ENCODE measurements around the gene DOK4.

Gene DOK4

DNA sequence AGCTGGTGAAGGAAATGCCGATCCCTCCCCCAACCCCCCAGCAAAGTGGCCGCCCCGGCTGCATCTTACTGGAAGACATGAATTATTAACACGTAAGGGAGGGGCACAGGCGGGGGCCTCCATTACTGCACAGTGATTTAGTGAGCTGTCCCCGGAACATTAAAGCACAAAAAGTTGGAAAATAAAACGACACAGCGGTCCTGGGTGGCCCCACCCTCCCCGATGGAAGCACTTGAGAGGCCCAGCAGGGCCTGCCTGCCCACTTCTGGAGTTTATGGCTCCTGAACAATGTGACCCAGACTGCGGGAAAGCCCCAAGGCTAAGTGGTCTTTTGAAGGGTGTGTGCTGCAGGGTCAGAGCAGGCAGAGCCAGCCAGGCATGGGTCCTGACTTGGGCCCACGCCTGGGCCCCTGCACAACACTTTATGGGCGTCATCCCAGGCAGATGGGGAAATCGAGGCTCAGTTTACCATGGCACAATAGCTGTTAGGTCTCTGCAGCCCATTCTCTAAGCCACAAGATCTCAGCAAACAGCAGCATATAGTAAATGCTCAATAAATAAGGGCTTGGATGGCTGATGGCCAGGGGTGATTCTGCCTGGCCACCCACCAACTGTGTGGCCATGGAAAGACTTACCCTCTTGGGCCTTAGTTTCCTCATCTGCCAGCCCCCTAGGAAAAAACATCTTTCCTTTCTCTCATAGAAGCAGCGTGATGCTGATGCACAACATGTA, 27.2 kb upstream of the DOK4 start:
- H3K4me3 Mint-ChIP-seq = no peak overlapping the region
- peaks cover 37% of the 10 kb centered on the region for H3K36me3 Mint-ChIP-seq (ENCODE audit: low read depth)
- H3K27ac Mint-ChIP-seq = peak overlapping the region; percentile 92 to 95 (median 94)
- no peaks in the 10 kb centered on the region for H3K9me3 Mint-ChIP-seq
- peaks cover 9% of the 10 kb centered on the region for H3K27me3 Mint-ChIP-seq (ENCODE audit: low read depth)
- H3K4me1 Mint-ChIP-seq = peaks cover 15% of the 10 kb centered on the region
- TF ChIP-seq, protein P1, sequence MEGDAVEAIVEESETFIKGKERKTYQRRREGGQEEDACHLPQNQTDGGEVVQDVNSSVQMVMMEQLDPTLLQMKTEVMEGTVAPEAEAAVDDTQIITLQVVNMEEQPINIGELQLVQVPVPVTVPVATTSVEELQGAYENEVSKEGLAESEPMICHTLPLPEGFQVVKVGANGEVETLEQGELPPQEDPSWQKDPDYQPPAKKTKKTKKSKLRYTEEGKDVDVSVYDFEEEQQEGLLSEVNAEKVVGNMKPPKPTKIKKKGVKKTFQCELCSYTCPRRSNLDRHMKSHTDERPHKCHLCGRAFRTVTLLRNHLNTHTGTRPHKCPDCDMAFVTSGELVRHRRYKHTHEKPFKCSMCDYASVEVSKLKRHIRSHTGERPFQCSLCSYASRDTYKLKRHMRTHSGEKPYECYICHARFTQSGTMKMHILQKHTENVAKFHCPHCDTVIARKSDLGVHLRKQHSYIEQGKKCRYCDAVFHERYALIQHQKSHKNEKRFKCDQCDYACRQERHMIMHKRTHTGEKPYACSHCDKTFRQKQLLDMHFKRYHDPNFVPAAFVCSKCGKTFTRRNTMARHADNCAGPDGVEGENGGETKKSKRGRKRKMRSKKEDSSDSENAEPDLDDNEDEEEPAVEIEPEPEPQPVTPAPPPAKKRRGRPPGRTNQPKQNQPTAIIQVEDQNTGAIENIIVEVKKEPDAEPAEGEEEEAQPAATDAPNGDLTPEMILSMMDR (IDR thresholded peaks at IDR 0.05; ENCODE audit: unreplicated experiment in 3 of 3) = no peak

DNA sequence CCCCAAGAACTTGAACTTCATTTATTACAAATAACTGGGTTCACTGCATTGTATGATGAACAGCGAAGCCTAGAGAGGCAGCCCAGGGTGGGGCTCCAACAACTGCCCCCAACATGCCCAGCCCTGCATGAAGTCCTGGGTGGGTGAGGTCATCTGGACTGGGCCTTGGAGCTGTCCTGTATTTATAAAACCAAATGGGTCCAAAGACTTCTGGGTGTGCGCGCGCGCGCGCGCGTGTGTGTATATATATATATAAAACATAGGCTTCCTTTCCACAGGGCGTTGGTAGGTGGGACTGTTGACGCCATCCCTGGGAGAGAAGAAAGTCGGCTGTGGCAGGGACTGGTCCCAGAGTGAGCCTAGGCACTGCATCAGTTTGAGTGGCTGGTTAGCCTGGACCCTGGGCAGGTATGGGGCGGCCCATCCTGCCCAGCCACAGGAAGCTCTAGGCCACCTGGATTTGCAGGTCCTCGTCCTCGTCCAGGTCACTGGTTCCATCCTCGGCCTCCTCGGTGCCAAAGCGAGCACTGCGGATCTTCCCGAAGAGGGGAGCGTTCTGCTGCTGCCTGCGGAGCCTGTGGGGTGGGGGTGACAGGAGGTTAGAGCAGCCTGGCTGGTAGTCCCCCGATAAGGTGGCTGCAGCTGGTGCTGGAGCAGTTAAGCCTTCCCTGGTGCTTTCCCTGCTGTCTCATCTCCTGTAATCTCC, 26.2 kb upstream of the DOK4 start:
- Mint-ChIP-seq H3K9me3 (no peaks in the 10 kb centered on the region), H3K4me1 (peaks cover 15% of the 10 kb centered on the region), H3K4me3 (no peak overlapping the region), H3K27me3 (ENCODE audit: low read depth) (peaks cover 10% of the 10 kb centered on the region), H3K27ac (peak overlapping the region; percentile 92 to 95 (median 94)), H3K36me3 (ENCODE audit: low read depth) (peaks cover 33% of the 10 kb centered on the region)
- TF ChIP-seq, protein P1 (IDR thresholded peaks at IDR 0.05; ENCODE audit: unreplicated experiment in 3 of 3) = no peak

DNA sequence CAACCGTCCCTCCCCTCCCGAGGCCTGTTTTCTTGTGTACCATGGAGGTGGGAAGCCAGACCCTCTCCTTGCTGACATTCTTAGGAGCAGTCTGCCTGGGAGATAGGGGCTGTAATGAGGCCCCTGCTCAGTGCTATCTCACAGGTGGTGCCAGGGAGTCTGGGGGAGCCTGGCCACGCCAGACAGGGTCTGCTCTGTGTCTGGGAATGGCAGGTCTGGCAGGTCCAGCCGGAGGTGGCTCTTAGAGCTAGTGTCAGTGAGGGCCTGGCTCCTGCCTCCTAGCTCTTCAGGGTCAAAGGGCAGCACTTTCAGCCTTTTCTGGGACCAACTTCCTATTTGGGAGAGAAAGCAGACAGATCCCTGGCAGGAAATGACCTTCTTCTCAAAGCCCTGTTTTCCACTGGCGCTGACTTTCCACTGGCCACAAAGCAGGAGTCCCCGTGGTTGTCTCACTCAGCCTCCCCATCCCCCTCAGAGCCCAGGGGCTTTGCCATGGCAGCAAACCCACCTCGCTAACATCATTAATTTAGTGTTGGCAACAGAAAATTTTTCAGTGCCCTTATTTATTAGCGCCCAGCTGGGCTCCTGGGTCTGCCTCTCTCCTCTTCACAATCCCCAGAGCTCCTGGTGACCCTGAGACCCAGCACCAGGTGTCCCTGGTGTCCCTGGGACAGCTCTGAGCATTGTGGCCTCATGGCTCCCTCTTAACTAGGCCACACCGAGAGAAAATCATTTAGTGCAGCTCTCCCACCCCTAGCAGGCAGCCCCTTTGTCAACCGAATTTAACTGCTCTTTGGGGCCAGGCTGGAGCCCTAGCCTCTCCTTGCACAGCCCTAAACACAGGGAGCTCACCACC, 24.0 kb upstream of the DOK4 start:
- Mint-ChIP-seq H3K9me3 (no peaks in the 10 kb centered on the region), H3K4me3 (no peak overlapping the region), H3K27me3 (ENCODE audit: low read depth) (peaks cover 10% of the 10 kb centered on the region), H3K36me3 (ENCODE audit: low read depth) (peaks cover 17% of the 10 kb centered on the region), H3K27ac (peak overlapping the region; percentile 31 to 81 (median 59)), H3K4me1 (peaks cover 20% of the 10 kb centered on the region)
- TF ChIP-seq, protein P1 (IDR thresholded peaks at IDR 0.05; ENCODE audit: unreplicated experiment in 3 of 3) = no peak

DNA sequence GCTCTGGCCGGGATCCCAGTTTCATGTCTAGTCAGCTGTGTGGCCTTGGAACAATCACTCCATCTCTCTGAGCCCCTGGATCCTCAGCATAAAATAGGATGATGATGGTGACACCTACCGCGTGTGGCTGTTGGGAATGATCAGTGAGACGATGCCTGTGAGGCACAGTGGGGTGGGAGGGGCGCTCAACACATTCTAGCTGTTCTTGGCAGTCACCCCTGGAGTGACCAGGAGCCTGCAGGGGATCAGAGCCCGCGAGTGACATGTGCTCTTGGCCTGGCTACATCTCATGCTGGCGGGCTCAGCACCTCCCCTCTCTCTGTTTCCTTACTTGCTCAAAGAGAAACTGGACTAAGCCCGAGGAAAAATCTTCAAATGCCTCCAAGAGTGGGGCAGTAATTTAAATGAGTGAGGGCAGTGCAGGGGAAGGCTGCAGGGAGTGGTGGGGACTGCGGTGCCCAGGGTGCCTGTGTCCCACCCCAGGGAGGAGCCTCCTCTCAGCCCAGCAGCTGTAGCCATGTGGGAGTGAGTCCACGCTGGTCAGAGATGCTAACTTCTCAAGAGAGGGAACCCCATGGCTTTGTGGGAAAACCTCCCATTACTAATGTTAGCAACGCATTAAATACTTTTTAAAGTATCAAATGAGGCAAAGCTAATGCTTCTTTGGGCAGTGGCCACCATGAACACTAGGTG, 23.1 kb upstream of the DOK4 start:
- TF ChIP-seq, protein P1 (IDR thresholded peaks at IDR 0.05; ENCODE audit: unreplicated experiment in 3 of 3) = no peak
- Mint-ChIP-seq H3K27ac (peak overlapping the region in 2 of 3 experiments; percentile 54 to 57), H3K4me3 (no peak overlapping the region), H3K9me3 (no peaks in the 10 kb centered on the region), H3K36me3 (ENCODE audit: low read depth) (peaks cover 15% of the 10 kb centered on the region), H3K27me3 (ENCODE audit: low read depth) (peaks cover 10% of the 10 kb centered on the region), H3K4me1 (peaks cover 23% of the 10 kb centered on the region)

DNA sequence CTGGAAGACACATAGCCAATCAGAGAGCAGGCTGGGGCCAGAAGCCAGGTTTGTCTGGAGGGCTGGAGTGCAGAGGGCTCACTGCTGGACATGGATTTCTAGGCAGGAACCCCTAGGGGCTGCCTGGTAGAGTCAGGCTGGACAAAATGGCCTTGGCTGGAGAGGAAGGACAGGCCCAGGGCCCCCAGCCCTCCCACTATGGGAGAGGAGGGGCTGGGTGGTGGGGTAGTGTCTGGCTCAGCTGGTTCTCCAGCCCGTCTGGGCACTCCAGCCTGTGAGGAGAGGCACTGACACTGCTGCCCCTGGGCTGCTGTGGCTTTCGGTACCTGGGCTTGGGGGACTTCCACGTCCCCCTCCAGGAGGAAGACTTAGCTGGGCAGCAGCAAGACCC, 21.7 kb upstream of the DOK4 start:
- Mint-ChIP-seq H3K4me3 (no peak overlapping the region), H3K36me3 (ENCODE audit: low read depth) (peaks cover 2% of the 10 kb centered on the region), H3K4me1 (peaks cover 22% of the 10 kb centered on the region), H3K9me3 (no peaks in the 10 kb centered on the region), H3K27ac (peak overlapping the region; percentile 45 to 86 (median 62)), H3K27me3 (ENCODE audit: low read depth) (peaks cover 7% of the 10 kb centered on the region)
- TF ChIP-seq, protein P1 (IDR thresholded peaks at IDR 0.05; ENCODE audit: unreplicated experiment in 3 of 3) = no peak
